Uterus (tissue), 2 donors: ENCODE data around the gene NRG3.

Experiments
- POLR2A ChIP-seq, 2 donors: fragments of 450-650 bp; IDR thresholded peaks; one replicate each; pipeline ENCODE4 v1.6.1; 2016; ENCODE audit warnings: antibody characterized with exemption in 2 of 2, mild to moderate bottlenecking in 1 of 2, moderate library complexity in 1 of 2
- TF ChIP-seq, protein P1 (sequence below), 4 experiments: fragments of 200-600 bp in 2 of 4; fragments of 450-650 bp in 2 of 4; sonication (generic) in 2 of 4; IDR thresholded peaks; one replicate each; pipeline ENCODE4 v1.5.1; 2016 to 2019; ENCODE audit warnings: antibody characterized with exemption in 4 of 4, mild to moderate bottlenecking in 2 of 4, moderate library complexity in 1 of 4

DNA sequence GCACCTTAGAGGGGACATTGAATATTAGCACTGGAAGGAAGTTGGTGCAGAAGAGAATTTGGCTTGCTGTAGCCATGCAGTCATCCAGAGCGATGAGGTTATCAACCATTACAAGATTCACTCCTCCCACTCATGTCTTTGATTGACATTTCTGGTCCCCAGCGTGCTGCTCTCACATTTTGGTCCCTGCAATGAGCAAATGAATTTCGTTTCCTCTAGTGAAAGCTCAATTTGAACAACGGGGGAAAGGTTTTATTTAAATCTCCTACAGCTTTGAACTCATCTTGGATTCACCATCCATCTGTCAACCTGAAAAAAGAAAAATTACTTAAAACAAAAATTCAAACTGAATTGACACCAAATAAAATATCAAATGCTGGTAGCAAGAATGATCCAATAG lies 975.2 kb downstream of the NRG3 start:
- no peak for TF ChIP-seq POLR2A (IDR thresholded peaks at IDR 0.05)
- TF ChIP-seq, protein P1, sequence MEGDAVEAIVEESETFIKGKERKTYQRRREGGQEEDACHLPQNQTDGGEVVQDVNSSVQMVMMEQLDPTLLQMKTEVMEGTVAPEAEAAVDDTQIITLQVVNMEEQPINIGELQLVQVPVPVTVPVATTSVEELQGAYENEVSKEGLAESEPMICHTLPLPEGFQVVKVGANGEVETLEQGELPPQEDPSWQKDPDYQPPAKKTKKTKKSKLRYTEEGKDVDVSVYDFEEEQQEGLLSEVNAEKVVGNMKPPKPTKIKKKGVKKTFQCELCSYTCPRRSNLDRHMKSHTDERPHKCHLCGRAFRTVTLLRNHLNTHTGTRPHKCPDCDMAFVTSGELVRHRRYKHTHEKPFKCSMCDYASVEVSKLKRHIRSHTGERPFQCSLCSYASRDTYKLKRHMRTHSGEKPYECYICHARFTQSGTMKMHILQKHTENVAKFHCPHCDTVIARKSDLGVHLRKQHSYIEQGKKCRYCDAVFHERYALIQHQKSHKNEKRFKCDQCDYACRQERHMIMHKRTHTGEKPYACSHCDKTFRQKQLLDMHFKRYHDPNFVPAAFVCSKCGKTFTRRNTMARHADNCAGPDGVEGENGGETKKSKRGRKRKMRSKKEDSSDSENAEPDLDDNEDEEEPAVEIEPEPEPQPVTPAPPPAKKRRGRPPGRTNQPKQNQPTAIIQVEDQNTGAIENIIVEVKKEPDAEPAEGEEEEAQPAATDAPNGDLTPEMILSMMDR (IDR thresholded peaks at IDR 0.05): no peak
